Spleen (tissue), 11 donors: ENCODE data around the gene FXR1. TPM values are rescaled to one million over a fixed set of nuclear protein-coding genes. Genes with fewer than 3 reads are reported as not detected.
"Not testable (repeated sequence)": the region's sequence is repeated elsewhere in the genome, so short reads cannot be mapped to it uniquely, and the experiment has no call there.

Source experiments
- DNase-seq: peaks from one replicate; pipeline ENCODE4 v3.0.0-alpha.2; 2020
- H3K27ac ChIP-seq, 8 donors: fragments of 200-600 bp; sonication (generic) in 7 of 8; 1 replicate in 4 of 8; 2 replicates in 4 of 8; pipeline versions ENCODE4 v1.5.0 to v1.8.0; 2016 to 2021; ENCODE audit warnings: inconsistent platforms in 4 of 8, mild to moderate bottlenecking in 4 of 8, moderate library complexity in 1 of 8
- H3K27me3 ChIP-seq, 7 donors: fragments of 200-600 bp; sonication (generic) in 6 of 7; replicated peaks in 1 of 7; 1 replicate in 4 of 7; 2 replicates in 3 of 7; pipeline versions ENCODE4 v1.5.0 to v1.8.0; 2016 to 2021; ENCODE audit warnings: inconsistent platforms in 3 of 7, mild to moderate bottlenecking in 1 of 7
- H3K36me3 ChIP-seq, 6 donors: fragments of 200-600 bp; sonication (generic) in 5 of 6; 1 replicate in 4 of 6; 2 replicates in 2 of 6; pipeline versions ENCODE4 v1.5.0 to v1.8.0; 2016 to 2021; ENCODE audit warnings: inconsistent platforms in 2 of 6
- H3K4me1 ChIP-seq, 6 donors: fragments of 200-600 bp; sonication (generic) in 5 of 6; 1 replicate in 3 of 6; 2 replicates in 3 of 6; pipeline versions ENCODE4 v1.5.0 to v1.8.0; 2016 to 2021; ENCODE audit warnings: inconsistent platforms in 3 of 6
- H3K4me3 ChIP-seq, 8 donors: fragments of 200-600 bp; sonication (generic) in 7 of 8; 1 replicate in 4 of 8; 2 replicates in 4 of 8; pipeline versions ENCODE4 v1.5.0 to v1.8.0; 2016 to 2021; ENCODE audit warnings: inconsistent platforms in 4 of 8, mild to moderate bottlenecking in 4 of 8, moderate library complexity in 2 of 8
- H3K9me3 ChIP-seq, 8 donors: fragments of 200-600 bp; sonication (generic) in 7 of 8; 1 replicate in 4 of 8; 2 replicates in 4 of 8; pipeline versions ENCODE4 v1.5.0 to v1.8.0; 2016 to 2021; ENCODE audit warnings: inconsistent platforms in 4 of 8
- CTCF ChIP-seq, 11 experiments: fragments of 200-600 bp in 7 of 11; fragments of 450-650 bp in 4 of 11; sonication (generic) in 4 of 11; IDR thresholded peaks in 8 of 11; conservative IDR thresholded peaks in 3 of 11; 1 replicate in 7 of 11; 2 replicates in 4 of 11; pipeline versions ENCODE4 v1.4.0 to v1.8.0; 2016 to 2021; ENCODE audit warnings: antibody characterized with exemption in 11 of 11, inconsistent platforms in 4 of 11, mild to moderate bottlenecking in 1 of 11
- POLR2A ChIP-seq, 3 donors: fragments of 450-650 bp; IDR thresholded peaks; one replicate each; pipeline ENCODE4 v1.5.1; 2017; ENCODE audit warnings: antibody characterized with exemption in 3 of 3, mild to moderate bottlenecking in 1 of 3
- POLR2AphosphoS5 ChIP-seq, 3 donors: sonication (generic); formaldehyde crosslinking; IDR thresholded peaks; one replicate each; pipeline ENCODE4 v1.5.1; 2017; ENCODE audit warnings: antibody characterized with exemption in 3 of 3
- WGBS, 5 donors: extraction: QIAGEN DNeasy Blood & Tissue Kit in 3 of 5; methylation state at CpG; one replicate each; pipeline versions ENCODE4 v1.1.5 to v1.1.7; 2013 to 2018; 5-methylcytosine and 5-hydroxymethylcytosine counted together
- intact Hi-C: fragments of 100-400 bp; cut with DNase I; formaldehyde crosslinking; loops from one replicate; pipeline ENCODE4 v1.15.0; 2023; ENCODE audit warnings: low total_unique reads
- polyA plus RNA-seq, 3 donors: library from polyadenylated mRNA; stranded (reverse); fragments of 200-250 nt; gene quantifications; one replicate each; pipeline ENCODE4 v1.2.1, GENCODE V29; 2013
- total RNA-seq, 7 donors: library from RNA; depleted of rRNA in 3 of 7; stranded (reverse); fragments of >200 nt in 3 of 7; fragmentation: NEBNext Ultra II Directional in 4 of 7; extraction: Animal tissue kit (Norgen Biotek cat#: 25700) in 4 of 7; gene quantifications; one replicate each; pipeline versions ENCODE4 v1.1.0 to v1.2.1, GENCODE V29; 2016 to 2021
- donor health status: healthy with polysubstance abuse.
- donor health status: DM: no; HTN: no; CAD: no; lungs with moderate emphysema.
- donor health status: DM: no; HTN: no; CAD: no.
- donor health status: Bipolar disorder and iron deficiency.
- donor health status: healthy.
- donor health status: DM: no; HTN: no; CAD: no.
- donor health status: DM: yes; HTN: yes; CAD: no.

The FXR1 gene
- total and polyA plus RNA-seq, 10 donors = 43.4 to 141 (median 100) TPM

GRCh38 chr3:180989291-180990163 lies 77.1 kb downstream of the FXR1 start, which contains the start of gene DNAJC19:
Gene DNAJC19 (minus strand): TSS chr3:180989736. CDS start chr3:180989602, 134 bp downstream.
- Histone ChIP-seq H3K27ac (peak within 1 kb of the TSS; percentile 74 to 89 (median 87)), H3K4me3 (peak within 1 kb of the TSS; percentile 62 to 84 (median 70)), H3K27me3 (no peaks in the 10 kb centered on the region), H3K36me3 (peaks cover 0 to 35% (median 22%) of the 10 kb centered on the region in 6 donors), H3K4me1 (peaks cover 16 to 43% (median 29%) of the 10 kb centered on the region in 6 donors), H3K9me3 (no peaks in the 10 kb centered on the region)
- peak; percentile 96 for DNase-seq
- TF ChIP-seq POLR2AphosphoS5 (IDR thresholded peaks at IDR 0.05) = peak; percentile 96 to 99 (median 98)
- TF ChIP-seq CTCF (IDR thresholded peaks at IDR 0.05 in 8 of 11, conservative IDR thresholded peaks at IDR 0.05 in 3 of 11) = no peak
- peak in 2 of 3 donors; percentile 31 to 76 for TF ChIP-seq POLR2A (IDR thresholded peaks at IDR 0.05)
- intact Hi-C loops = no loop called here
- WGBS, 5 donors = 0 to 1% (median 0%) methylated on average over 32 to 43 of the region's 43 CpGs

GRCh38 chr3:180990505-180990904 lies 78.0 kb downstream of the FXR1 start:
- no peak for DNase-seq
- intact Hi-C loops = no loop called here
- Histone ChIP-seq H3K4me1 (peaks cover 16 to 43% (median 29%) of the 10 kb centered on the region in 6 donors), H3K27me3 (no peaks in the 10 kb centered on the region), H3K4me3 (peak overlapping the region in 6 of 8 donors; percentile 64 to 84 (median 70)), H3K36me3 (peaks cover 0 to 26% (median 17%) of the 10 kb centered on the region in 6 donors), H3K9me3 (no peaks in the 10 kb centered on the region), H3K27ac (peak overlapping the region in 6 of 8 donors; percentile 79 to 89 (median 88))
- TF ChIP-seq POLR2A (IDR thresholded peaks at IDR 0.05) (no peak), CTCF (IDR thresholded peaks at IDR 0.05 in 8 of 11, conservative IDR thresholded peaks at IDR 0.05 in 3 of 11) (no peak), POLR2AphosphoS5 (IDR thresholded peaks at IDR 0.05) (no peak)
- 9 to 16% (median 11%) methylated on average over 2 of the region's 2 CpGs for WGBS, 5 donors

GRCh38 chr3:180996415-180996932 lies 84.0 kb downstream of the FXR1 start:
- no peak overlapping the region for H3K4me3 ChIP-seq
- TF ChIP-seq POLR2A (IDR thresholded peaks at IDR 0.05) (no peak), POLR2AphosphoS5 (IDR thresholded peaks at IDR 0.05) (no peak), CTCF (IDR thresholded peaks at IDR 0.05 in 8 of 11, conservative IDR thresholded peaks at IDR 0.05 in 3 of 11) (no peak)
- no peaks in the 10 kb centered on the region for H3K36me3 ChIP-seq
- peaks cover 0 to 18% (median 14%) of the 10 kb centered on the region in 8 donors for H3K9me3 ChIP-seq
- DNase-seq = no peak
- no peaks in the 10 kb centered on the region for H3K4me1 ChIP-seq
- 79 to 98% (median 90%) methylated on average over 2 of the region's 2 CpGs for WGBS, 5 donors
- intact Hi-C loops = no loop called here
- no peak overlapping the region for H3K27ac ChIP-seq
- no peaks in the 10 kb centered on the region for H3K27me3 ChIP-seq

- DNase-seq, intact Hi-C loops, H3K4me1 ChIP-seq, H3K27ac ChIP-seq, H3K27me3 ChIP-seq, H3K4me3 ChIP-seq, H3K36me3 ChIP-seq: not testable (repeated sequence)
- 73 to 88% (median 82%) methylated on average over 4 of the region's 4 CpGs for WGBS, 5 donors
- H3K9me3 ChIP-seq = peaks cover 0 to 39% (median 30%) of the 10 kb centered on the region in 8 donors
Measured at GRCh38 chr3:181002331-181002730, 89.9 kb downstream of the FXR1 start.

- H3K36me3 ChIP-seq, intact Hi-C loops, H3K4me3 ChIP-seq, H3K27me3 ChIP-seq, H3K27ac ChIP-seq, DNase-seq, H3K4me1 ChIP-seq: not testable (repeated sequence)
- WGBS, 5 donors = 62 to 81% (median 75%) methylated on average over 2 of the region's 2 CpGs
- peaks cover 0 to 39% (median 30%) of the 10 kb centered on the region in 8 donors for H3K9me3 ChIP-seq
Measured at GRCh38 chr3:181003469-181003868, 91.0 kb downstream of the FXR1 start.
